Stimulated activated CD4-positive, alpha-beta T cell treated with anti-CD3 and anti-CD28 coated beads, Interleukin-2, amount 100 ng/mL, for 24 hours (primary cell): ENCODE measurements around the gene PILRB.
"Not testable (repeated sequence)": the region's sequence is repeated elsewhere in the genome, so short reads cannot be mapped to it uniquely, and the experiment has no call there.

ENCODE experiments used
- DNase-seq, 2 donors: peaks; one replicate each; pipeline ENCODE4 v3.0.0-alpha.2; 2020

The PILRB gene

GRCh38 chr7:100358027-100358856 lies at the start of gene PILRB:
Gene PILRB, plus strand, starts transcription at chr7:100358117. Its CDS starts 186 bp downstream, at chr7:100358303.
- DNase-seq: no peak

- DNase-seq: not testable (repeated sequence)
Measured at GRCh38 chr7:100318329-100318728, 39.6 kb upstream of the PILRB start.

- not testable (repeated sequence) for DNase-seq
Measured at GRCh38 chr7:100321648-100322047, 36.3 kb upstream of the PILRB start.

GRCh38 chr7:100324194-100324593 lies 33.7 kb upstream of the PILRB start:
- DNase-seq: not testable (repeated sequence)

- DNase-seq: not testable (repeated sequence)
Measured at GRCh38 chr7:100325671-100326070, 32.2 kb upstream of the PILRB start.

- DNase-seq: not testable (repeated sequence)
Measured at GRCh38 chr7:100326914-100327313, 31.0 kb upstream of the PILRB start.

GRCh38 chr7:100335566-100336466 lies 22.1 kb upstream of the PILRB start:
- peak; percentile 86 for DNase-seq

GRCh38 chr7:100338083-100338696 lies 19.7 kb upstream of the PILRB start:
- not testable (repeated sequence) for DNase-seq

GRCh38 chr7:100341286-100341685 lies 16.6 kb upstream of the PILRB start:
- not testable (repeated sequence) for DNase-seq

GRCh38 chr7:100342765-100343164 lies 15.2 kb upstream of the PILRB start:
- no peak for DNase-seq

- DNase-seq: not testable (repeated sequence)
Measured at GRCh38 chr7:100344124-100344559, 13.8 kb upstream of the PILRB start.

- DNase-seq: peak; percentile 69 to 83
Measured at GRCh38 chr7:100344560-100345287, 13.2 kb upstream of the PILRB start.

- DNase-seq: peak; percentile 44 to 72
Measured at GRCh38 chr7:100345288-100345672, 12.6 kb upstream of the PILRB start.

- no peak for DNase-seq
Measured at GRCh38 chr7:100346921-100347320, 11.0 kb upstream of the PILRB start.

- no peak for DNase-seq
Measured at GRCh38 chr7:100348805-100349204, 9.1 kb upstream of the PILRB start.

- no peak for DNase-seq
Measured at GRCh38 chr7:100349757-100350156, 8.2 kb upstream of the PILRB start.

GRCh38 chr7:100351657-100352058 lies 6.3 kb upstream of the PILRB start:
- no peak for DNase-seq

- not testable (repeated sequence) for DNase-seq
Measured at GRCh38 chr7:100352230-100352781, 5.6 kb upstream of the PILRB start.

- DNase-seq: no peak
Measured at GRCh38 chr7:100352984-100353684, 4.8 kb upstream of the PILRB start.

- DNase-seq: peak; percentile 44 to 50
Measured at GRCh38 chr7:100353685-100354330, 4.1 kb upstream of the PILRB start.
